Mesothelial cell of epicardium (in vitro differentiated cells): ENCODE data around the gene PPFIA4. TPM values are rescaled to one million over a fixed set of nuclear protein-coding genes. Genes with fewer than 3 reads are reported as not detected.

Source experiments
- DNase-seq, 2 experiments: peaks; one replicate each; pipeline ENCODE4 v3.0.0; 2021; ENCODE audit warnings: low spot score in 2 of 2; ENCODE audit not compliant: unreplicated experiment in 2 of 2
- H3K27ac Mint-ChIP-seq: 2 replicates; pipeline ENCODE4 v1.8.0; 2021; ENCODE audit warnings: mixed read lengths
- H3K27me3 Mint-ChIP-seq: 2 replicates; pipeline ENCODE4 v1.8.0; 2021; ENCODE audit warnings: low read depth, mixed read lengths
- H3K36me3 Mint-ChIP-seq: 2 replicates; pipeline ENCODE4 v1.8.0; 2021; ENCODE audit warnings: mixed read lengths
- H3K4me1 Mint-ChIP-seq: 2 replicates; pipeline ENCODE4 v1.8.0; 2021; ENCODE audit warnings: mixed read lengths
- H3K4me3 Mint-ChIP-seq: 2 replicates; pipeline ENCODE4 v1.8.0; 2021; ENCODE audit warnings: mild to moderate bottlenecking, moderate library complexity, mixed read lengths
- H3K9me3 Mint-ChIP-seq: 2 replicates; pipeline ENCODE4 v1.8.0; 2021; ENCODE audit warnings: mixed read lengths
- CTCF ChIP-seq: fragments of 200-600 bp; sonication (generic); IDR thresholded peaks from one replicate; pipeline ENCODE4 v1.5.0; 2021; ENCODE audit warnings: antibody characterized with exemption; ENCODE audit not compliant: unreplicated experiment
- total RNA-seq: library from RNA; stranded (reverse); gene quantifications from 3 replicates; pipeline ENCODE4 v1.2.1, GENCODE V29; 2021

Gene PPFIA4
- total RNA-seq, 1 donor from 2014 or later, result 35.3 TPM

DNA sequence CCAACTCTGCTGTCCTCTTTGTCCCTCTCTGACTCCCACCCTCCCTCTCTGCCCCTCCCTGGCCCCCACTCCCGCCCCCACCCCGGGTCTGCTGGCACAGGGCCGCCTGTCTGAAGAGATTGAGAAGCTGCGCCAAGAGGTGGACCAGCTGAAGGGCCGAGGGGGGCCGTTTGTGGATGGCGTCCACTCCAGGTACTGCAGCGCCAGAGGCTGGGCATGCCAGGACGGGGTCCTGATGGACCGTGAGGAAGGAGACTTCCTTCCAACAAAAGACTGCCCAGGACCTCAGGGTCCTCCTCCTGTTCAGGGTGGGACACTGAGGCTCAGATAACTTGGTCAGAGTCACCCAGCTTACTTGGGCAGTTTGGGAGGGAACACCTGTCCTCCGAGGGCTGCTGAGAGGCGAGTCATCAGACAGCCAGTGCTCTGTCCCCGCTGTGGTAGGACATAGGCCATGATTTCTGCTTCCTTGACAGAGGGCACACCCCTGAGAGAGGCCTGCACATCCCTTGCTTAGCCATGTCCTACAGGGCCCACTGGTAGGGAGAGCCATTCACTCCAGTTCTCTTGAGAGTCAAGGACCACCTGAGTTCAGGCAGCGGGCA, 23.4 kb downstream of the PPFIA4 start:
- H3K27ac Mint-ChIP-seq, result no peak overlapping the region
- DNase-seq, result no peak
- H3K36me3 Mint-ChIP-seq, result peaks cover 5% of the 10 kb centered on the region
- peaks cover 55% of the 10 kb centered on the region for H3K4me1 Mint-ChIP-seq
- no peaks in the 10 kb centered on the region for H3K27me3 Mint-ChIP-seq
- H3K9me3 Mint-ChIP-seq, result no peaks in the 10 kb centered on the region
- H3K4me3 Mint-ChIP-seq, result no peak overlapping the region
- TF ChIP-seq CTCF, result no peak

- Mint-ChIP-seq H3K4me1 (peaks cover 46% of the 10 kb centered on the region), H3K36me3 (peaks cover 5% of the 10 kb centered on the region), H3K9me3 (no peaks in the 10 kb centered on the region), H3K4me3 (no peak overlapping the region), H3K27ac (no peak overlapping the region), H3K27me3 (no peaks in the 10 kb centered on the region)
- TF ChIP-seq CTCF, result no peak
- no peak for DNase-seq
These were observed 24.5 kb downstream of the PPFIA4 start for GRCh38 chr1:203050826-203051225.

GRCh38 chr1:203051841-203052324, 25.6 kb downstream of the PPFIA4 start:
- peaks cover 41% of the 10 kb centered on the region for H3K4me1 Mint-ChIP-seq
- no peaks in the 10 kb centered on the region for H3K27me3 Mint-ChIP-seq
- no peak for TF ChIP-seq CTCF
- no peak overlapping the region for H3K27ac Mint-ChIP-seq
- H3K9me3 Mint-ChIP-seq, result no peaks in the 10 kb centered on the region
- no peak overlapping the region for H3K4me3 Mint-ChIP-seq
- peaks cover 5% of the 10 kb centered on the region for H3K36me3 Mint-ChIP-seq
- DNase-seq, result no peak

DNA sequence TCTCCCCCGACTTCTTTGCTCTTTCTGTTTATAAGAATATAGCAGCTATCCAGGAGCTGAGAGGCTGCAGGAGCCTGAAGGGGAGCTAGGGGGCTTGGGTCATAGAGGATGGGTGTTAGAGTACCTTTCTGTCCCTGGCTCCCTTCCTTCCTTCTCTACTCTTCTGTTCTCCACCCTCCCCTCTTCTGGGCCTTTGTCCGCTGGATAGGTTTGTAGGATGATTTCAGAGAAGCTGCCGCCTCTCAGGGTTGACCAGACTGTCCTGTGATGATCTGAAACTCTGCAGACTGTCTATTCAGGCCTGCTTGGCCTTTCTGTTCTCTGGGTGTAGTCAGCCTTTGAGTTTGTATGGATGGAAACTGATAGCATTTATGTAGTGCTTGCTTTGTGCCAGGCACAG, 26.3 kb downstream of the PPFIA4 start:
- H3K36me3 Mint-ChIP-seq, result peaks cover 5% of the 10 kb centered on the region

GRCh38 chr1:203054184-203054583, 27.9 kb downstream of the PPFIA4 start:
- H3K9me3 Mint-ChIP-seq, result no peaks in the 10 kb centered on the region
- H3K4me1 Mint-ChIP-seq, result peaks cover 37% of the 10 kb centered on the region
- peaks cover 5% of the 10 kb centered on the region for H3K36me3 Mint-ChIP-seq
- H3K4me3 Mint-ChIP-seq, result no peak overlapping the region
- no peak for TF ChIP-seq CTCF
- H3K27ac Mint-ChIP-seq, result no peak overlapping the region
- DNase-seq, result no peak
- no peaks in the 10 kb centered on the region for H3K27me3 Mint-ChIP-seq

More for the DNA sequence above, 26.3 kb downstream of the PPFIA4 start:
- Mint-ChIP-seq H3K4me3 (no peak overlapping the region), H3K27me3 (no peaks in the 10 kb centered on the region), H3K27ac (no peak overlapping the region), H3K4me1 (peaks cover 41% of the 10 kb centered on the region), H3K9me3 (no peaks in the 10 kb centered on the region)
- DNase-seq, result no peak
- no peak for TF ChIP-seq CTCF
